ENCODE measurements around the gene ROGDI.

The ROGDI gene

DNA sequence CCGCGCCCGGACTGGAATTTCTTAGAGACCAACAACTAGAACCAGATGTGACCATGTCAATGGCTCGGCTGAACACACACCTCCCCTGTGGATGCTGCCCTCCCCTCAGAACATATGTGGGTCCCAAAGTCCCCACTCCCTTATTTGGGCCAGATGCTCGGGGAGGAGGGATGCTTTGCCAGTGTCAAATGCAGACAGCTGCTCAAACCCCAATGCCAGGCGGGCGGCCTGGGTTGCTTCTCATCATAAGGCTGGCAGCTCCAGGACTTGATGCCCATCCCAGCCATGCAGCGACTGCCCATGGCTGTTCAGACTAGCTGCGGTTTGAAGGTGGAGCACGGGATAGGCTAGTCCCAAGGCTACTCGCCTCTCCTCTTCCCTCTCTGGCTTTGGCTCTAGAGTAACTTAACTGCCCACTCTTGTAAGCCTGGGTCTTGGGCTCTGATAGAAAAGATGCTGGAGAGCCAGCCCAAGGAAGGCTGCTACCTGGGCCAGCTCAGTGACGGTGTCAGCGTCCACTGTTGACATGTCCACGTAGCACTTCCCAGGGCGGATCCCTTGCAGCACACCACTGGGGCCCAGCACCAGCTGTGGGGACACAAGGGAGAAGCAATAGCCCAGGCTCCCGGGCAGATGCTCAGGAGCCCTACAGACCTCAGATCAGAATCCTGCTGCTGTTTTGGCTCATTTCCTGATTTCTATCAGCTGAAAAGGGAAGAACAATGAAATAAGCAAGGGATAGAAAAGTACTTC lies 11.0 kb upstream of the ROGDI start:
- no peak for DNase-seq

DNA sequence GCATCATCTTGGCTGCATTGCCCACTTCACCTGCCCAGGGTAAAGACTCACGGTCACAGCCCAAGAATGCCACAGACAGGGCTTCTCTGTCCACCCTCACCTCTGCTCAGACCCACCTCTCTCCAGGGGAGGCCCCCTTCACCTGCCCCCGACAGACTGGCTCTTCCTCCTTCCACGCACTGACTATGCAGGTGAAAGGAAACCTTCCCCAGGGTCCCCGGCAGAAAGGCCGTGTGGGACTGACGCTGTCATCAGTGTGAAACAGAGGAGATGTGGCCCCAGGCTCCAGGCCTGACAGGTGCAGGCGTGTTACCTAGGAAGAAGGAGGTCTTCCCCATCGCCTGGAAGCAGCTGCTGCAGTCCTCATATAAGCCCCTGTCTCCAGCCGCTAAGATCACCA lies 9.3 kb upstream of the ROGDI start:
- no peak for DNase-seq

DNA sequence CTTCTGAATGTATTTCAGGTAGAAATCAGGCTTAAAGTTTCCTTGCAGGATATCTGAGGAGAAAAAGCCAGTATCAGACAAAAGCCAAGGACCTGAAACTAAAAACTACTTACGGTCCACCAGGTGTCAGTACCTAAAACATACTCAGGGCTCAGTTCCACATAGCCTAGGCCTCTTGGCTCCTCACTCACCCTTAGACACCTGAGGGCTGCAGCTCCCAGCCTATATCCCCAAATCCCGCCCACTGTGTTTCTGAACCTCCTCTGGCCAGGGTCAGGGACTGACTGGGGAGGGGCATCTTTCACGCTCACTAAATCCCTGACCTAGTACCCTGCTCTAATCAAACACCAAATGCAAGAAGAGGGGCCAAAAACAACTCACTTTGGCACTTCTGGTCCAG lies 8.8 kb upstream of the ROGDI start:
- DNase-seq: no peak

DNA sequence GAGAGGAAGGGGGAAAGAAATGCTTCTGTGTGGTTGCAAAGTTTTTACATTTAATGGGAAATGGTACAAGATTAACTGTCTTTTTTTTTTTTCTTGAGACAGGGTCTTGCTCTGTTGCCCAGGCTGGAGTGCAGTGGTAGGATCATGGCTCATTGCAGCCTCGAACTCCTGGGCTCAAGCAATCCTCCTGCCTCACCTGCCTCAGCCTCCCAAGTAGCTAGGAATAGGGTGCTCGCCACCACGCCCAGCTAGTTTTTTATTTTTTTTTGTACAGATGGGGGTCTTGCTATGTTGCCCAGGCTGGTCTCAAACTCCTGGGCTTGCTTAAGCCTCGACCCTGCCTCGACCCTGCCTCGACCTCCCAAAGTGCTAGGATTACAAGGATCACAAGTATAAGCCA lies 3.8 kb upstream of the ROGDI start:
- no peak for DNase-seq

DNA sequence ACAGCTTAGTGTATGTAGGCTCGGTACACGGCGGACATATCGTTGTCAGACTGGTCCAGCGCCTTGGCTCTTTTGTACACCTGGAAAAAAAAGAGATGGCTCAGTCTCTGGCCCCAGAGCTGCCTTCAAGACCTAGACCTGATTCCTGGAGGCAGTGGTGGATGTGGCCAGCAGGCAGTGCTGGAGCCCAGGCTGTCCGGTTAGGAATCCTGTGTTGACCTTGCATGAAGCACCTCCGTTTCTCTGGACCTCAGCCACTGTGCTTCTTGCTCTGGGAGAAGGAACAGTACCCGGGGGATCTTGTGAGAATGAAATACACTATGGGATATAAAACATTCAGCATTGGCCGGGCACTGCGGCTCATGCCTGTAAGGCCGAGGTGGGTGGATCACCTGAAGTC lies 2.8 kb upstream of the ROGDI start:
- DNase-seq: no peak

DNA sequence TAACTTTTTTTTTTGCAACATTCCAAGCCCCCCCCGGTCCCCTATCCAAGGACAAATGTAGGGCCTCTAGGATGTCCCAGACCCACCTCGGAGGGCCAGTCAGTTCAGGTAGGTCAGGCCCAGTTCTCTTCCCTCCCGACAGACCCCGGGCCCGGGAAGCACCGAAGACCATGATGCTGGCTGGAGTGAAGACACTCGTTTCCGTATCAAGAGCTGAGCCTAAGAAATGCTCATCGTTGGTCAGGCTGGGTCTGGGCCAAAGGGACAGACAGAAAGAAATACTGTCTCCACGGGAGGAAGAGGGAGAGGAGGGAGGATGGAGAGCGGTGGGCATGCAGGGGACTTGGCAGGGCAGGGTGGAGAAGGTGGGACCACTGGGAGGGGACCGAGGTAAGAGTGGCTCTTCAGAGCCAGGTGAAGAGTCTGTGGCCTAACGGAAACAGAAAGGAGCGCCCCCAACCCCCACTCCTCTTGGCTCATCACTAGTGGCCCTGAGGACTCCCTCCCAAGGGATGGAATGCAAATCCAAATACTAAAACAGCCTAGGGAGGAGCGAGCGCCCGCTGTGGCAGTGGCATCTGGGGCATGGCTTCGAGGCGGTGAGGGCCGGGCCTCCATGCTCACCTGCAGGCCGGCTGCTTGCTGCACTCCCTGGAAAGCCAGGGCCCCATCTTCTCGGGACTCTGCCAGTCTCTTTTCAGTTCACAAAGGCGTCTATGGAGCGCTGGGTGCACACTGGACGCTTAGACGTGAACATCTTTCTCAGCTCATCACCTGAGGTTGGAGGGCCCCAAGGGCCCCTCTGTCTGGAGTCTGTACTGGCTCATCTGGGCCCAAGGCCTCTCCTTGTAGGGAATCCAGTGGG lies 1.7 kb upstream of the ROGDI start:
- DNase-seq: no peak

DNA sequence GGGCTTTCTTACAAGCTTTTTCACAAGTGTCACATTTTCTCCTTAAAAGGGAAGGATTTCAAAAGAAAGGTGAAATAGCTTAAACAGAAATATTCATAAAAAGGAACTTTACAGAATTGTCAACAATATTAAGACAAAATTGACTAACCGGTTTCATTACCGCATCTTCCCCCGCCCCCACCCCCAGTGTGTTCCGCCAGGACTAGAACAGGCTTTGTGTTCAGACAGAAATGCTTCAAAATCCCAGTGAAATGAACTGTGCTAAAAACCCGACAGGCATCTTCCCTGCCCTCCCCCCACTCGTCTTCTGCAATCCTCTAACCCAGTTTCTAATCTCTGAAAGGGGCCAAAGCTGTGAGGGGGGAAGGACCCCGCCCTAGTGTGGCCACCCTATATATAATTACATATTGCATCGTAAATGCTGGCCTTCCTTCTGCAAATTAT lies 990 bp upstream of the ROGDI start:
- no peak for DNase-seq

DNA sequence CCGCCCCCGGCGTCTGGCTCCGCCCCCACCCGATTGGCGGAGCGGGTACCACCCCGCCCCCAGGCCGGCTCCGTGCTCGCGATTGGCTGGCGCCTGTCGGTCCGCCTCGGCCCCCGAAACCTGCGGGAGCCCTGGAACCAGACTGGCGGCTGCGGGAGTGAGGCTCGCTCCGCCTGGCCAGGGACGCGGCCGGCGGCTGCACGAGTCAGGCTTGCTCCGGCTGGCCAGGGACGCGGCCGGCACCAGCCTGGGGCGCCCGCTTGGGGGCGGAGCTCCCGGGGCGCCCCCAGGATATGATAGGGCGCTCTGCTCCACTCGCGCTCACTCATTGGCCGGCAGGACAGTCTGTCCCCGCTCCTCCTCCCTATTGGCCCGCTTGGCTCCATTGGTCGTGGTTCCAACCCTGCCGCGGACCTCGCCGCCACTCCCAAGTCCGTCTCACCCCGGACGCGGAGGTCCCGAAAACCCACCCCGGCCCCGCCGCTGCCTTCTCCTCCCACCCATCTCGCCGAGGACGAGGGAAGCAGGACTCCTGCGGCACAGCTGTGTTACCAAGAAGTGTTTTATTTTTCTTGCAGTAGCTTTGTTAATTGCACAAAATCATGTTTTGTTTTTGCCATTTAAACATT lies 340 bp upstream of the ROGDI start:
- peak; percentile 85 for DNase-seq

DNA sequence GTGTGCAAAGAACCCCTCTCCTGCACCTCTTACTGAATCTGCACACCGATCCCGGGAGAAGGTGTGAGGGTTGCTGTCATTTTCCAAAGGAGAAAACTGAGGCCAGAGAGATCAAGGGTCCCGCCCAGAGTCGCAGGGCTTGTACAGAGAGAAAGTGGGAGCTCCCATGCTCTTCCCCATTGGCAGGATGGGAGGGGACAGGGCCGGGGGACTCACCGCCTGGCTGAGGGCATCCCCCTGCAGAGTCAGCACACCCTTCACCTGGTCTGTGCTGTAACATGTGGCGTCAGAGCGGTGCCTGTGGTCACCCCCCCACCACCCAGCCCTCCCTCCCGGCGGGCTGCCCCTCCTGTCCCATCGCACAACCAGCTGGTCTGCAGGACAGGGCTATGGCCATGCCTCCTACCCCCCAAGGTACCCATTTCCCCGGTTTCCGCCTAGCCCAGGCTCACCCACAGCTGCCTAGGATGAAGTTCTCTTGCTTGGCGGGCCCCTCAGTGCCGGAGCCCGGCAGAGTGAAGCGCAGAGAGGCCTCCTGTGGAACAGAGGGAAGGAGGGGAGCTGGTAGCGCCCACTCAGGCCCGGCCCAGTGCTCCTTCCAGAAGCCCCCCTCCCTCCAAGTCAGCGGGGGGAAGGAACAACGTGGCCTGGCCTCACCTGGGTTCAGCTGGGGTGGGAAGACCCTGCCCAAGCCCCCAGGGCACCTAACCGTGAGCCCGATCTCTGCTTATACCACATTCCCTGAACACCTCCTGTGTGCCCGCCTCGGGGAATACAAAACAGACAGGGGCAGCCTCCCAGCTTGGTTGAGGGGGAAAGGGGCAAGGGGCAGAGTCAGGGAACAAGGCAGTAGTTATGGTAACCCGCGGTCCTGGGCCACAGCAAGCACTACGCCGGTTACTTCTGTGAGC lies 1.1 kb downstream of the ROGDI start:
- no peak for DNase-seq

DNA sequence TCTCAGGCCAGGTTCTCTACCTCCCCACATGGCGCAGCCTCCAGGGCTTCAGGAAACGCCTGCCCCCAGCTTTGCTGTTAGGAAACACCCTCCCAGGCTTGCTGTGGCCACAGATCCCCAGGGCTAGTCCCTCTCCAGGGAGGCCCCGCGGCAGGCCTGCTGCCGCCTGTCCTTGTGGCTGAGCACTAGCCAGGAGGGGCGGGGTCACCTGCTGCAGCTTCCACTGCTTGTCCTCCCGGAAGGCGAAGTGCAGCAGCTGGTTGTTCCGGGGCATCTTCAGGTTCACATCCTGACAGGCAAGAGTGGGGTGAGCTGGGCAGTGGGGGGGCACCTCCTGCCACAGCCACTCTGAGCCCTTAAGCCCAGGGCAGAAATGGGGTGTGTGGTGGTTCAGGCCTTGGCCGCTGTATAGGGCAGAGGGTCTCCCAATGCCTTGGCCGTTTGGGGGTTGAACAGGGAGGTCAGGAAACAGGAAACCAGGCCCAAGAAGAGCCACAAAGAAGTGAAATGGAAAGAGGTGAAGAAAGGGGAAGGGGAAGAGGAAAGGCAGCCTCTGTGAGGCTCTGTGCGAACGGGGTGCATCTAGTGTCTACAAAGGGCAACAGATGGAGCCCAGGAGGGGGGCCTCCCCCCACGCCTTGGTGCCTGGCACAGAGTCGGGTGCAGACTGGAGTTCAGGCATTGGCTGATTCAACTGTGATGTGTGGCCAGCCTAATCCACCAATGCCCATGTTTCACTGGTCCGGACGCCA lies 2.0 kb downstream of the ROGDI start:
- no peak for DNase-seq

DNA sequence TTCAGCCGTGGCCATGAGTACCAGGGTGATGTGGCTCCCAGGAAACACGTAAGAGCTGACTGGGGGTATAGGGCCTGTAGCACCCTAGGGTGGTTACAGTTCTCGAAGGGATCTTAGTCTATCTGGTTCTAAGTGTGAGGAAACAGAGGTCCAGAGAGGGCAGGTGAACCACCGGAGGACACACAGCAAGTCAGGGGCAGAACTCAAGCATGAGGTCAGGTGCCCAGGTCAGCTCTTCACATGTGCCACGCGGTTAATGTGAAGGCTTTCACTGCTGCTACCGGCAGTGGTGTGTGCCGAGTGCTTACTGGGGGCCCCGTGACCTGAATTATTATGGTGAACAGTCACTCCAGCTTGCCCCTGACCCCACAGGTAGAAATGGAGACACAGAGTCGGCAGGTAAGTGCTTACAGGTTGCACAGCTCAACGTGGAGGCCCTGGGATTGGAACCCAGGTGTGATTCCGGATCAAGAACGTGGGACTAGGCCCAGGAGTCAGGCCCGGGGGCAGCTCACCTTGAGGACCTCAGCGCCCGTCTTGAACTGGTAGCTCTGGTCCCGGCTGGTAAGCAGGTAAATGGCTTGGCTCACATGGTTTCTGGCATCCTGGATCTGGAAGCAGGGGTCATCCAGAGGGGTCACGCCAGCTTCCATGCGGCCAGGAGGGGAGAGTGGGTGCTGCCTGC lies 3.1 kb downstream of the ROGDI start:
- no peak for DNase-seq

DNA sequence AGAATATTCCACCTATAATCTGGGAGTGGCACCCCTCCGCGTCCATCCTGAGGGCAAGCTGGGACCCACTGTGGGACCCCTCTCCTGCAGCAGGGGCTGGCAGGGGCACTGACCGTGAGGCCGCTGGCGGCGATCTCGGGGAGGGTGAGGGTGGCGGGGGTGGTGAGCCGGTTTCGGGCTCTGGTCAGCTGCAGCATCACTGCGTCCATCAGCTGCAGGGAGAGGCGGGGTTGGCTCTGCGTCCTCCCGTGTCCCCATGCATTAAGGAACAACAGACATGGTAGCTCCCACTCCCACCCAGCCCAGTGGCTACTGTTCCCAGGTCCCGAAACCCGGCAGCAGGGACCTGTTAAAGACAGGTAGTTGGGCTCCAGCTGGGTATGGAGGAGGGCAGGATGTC lies 4.0 kb downstream of the ROGDI start:
- DNase-seq: no peak

DNA sequence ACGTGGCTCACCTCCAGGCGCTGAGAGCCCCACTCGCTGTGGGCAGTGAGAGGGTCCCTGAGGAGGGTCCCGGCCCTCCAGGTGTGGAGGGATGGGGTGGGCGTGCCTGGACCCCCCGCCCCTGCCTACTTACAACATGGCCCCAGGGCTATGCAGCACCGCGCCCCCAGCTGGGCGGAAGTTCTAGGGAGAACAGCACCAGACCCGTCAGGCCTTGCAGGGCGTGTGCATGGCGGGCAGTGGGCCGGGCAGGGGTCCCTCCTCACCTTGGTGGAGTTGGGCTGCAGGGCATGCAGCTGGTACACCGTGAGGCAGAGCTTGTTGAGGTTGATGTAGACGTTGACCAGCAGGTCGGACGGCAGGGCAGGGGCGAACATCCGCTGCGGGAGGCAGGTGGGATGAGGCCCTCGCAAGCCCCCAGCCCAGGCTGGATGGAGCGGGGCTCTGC lies 4.6 kb downstream of the ROGDI start:
- no peak for DNase-seq

DNA sequence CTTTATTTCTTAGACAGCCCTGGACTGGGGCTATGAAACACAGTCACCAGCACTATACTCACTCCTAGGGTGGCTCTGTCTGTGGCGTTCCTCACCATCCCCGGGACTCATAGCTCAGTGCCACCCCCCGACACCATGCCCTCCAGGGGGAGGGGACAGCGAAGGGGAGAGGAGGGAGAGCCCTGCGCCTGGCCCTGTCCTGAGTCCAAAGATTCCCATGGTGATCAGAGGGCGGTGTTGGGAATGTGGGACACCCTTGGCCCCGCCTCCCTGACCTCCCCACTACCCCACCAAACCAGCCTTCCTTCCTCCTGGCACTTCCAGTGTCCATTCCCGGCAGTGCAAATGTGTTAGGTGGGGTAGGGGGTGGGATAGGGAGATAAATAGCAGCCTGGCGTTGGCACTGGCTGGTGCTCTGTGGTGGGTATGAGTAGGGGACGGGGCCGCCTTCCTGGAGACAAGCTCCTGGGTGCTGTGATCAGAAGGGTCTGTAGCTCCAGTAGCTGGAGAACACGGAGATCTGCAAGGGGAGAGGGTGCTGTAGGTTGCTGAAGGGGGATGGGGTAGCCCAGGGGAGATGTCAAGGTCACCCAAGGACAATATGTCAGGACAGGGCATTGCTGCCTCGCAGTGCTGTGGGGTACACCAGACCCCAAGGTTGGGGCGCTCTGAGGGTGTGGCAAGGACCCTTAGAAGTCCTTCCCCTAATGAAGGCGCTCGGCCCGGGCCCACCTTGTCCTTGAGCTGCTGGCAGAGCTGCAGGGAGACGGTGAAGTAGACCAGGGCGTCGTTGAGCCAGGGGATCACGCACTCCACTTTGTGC lies 5.2 kb downstream of the ROGDI start:
- no peak for DNase-seq

DNA sequence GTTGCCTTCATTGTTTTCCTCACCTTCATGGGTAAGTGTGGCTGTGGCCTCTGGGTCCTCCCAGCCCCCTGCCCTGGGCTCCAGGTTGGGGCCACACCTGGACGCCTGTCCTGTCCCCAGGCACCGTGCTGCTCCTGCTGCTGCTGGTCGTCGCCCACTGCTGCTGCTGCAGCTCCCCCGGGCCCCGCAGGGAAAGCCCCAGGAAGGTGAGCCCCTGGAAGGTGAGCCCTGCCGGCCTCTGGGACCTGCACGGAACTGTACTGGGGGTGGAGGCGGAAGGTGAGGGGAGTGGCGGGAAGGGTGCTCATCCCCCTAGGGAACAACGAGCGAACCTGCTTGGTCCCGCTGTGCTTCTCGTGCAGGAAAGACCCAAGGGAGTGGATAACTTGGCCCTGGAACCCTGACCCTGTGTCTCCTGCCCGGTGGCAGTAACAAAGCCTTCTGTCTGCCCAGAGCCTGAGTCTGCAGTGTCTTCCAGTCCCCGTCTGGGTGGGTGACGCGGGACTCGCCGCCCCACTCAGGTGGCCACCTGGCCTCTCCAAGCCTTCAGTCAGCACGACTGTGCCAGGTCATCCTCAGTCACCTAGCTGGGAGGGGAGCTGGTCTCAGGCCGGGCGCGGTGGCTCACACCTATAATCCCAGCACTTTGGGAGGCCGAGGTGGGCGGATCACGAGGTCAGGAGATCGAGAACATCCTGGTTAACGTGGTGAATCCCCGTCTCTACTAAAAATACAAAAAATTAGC lies 6.4 kb downstream of the ROGDI start:
- DNase-seq: no peak

DNA sequence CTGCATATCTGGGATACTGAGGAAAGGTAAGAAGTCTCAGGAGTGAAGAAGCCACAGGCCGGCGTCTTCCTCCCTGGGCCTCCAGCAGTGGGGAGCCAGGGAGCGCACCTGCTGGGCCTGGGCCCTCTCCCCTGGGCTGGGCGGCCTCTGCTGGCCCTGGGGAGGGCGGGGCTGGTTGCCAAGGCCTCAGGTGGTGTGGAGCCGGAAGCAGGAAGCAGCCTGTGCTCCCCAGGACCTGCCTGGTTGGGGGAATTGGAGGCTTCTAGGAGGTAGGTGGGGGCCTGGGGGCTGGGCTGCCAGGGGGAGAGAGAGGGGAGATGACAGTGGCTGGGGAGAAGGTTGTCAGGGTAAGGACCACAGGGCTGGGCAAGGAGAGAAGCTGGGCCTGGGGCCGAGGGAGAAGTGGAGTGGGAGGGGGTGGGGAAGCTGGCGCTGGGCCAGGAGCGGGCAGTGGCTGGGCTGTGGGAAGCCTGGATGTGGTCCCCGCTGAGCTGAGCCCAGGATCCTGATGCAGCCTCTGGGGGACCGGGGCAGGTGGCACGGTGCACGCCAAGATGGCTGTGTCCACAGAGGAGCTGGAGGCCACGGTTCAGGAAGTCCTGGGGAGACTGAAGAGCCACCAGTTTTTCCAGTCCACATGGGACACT lies 7.1 kb downstream of the ROGDI start, which contains the start of gene SMIM22:
SMIM22 (plus strand) TSS at position 189 of the 647 bp plus-strand sequence; CDS start at position 555, 366 bp downstream.
- DNase-seq: no peak

DNA sequence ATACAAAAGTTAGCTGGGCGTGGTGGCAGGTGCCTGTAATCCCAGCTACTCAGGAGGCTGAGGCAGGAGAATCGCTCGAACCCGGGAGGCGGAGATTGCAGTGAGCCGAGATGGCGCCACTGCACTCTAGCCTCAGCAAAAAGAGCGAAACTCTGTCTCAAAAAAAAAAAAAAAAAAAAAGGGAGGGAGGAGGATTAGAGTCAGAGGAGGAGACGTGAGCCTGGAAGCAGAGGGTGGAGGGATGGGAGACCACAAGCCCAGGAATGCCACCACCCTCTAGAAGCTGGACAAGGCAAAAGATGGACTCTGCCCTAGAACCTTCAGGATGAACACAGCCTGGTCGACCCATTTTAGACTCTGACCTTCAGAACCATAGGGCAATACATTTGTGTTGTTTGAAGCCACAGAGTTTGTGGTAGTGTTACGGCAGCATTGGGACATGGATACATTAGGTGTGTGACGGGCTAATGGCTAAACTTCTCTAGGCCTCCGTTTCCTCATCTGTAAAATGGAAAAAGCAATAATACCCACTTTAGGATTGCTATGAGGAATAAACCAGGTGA lies 9.4 kb downstream of the ROGDI start:
- DNase-seq: no peak

DNA sequence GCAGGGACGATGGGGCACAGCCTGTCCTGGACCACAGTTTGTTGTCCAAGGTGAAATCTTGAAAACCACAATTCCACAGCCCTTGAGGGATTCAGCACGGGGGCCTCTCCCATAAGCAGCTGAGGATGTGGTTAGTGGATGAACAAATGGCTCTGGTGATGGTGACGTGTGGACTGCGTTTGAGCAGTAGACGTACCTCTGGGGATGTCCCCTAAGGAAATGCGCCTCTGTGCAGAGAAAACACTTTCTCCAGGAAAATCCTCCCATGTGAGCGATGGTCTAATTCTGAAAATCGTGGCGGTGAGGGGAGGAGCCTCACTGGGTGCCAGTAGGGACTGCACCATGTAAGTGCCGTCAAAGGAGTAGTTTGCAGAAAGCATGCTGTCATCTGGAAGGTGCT lies 11.6 kb downstream of the ROGDI start:
- DNase-seq: no peak

DNA sequence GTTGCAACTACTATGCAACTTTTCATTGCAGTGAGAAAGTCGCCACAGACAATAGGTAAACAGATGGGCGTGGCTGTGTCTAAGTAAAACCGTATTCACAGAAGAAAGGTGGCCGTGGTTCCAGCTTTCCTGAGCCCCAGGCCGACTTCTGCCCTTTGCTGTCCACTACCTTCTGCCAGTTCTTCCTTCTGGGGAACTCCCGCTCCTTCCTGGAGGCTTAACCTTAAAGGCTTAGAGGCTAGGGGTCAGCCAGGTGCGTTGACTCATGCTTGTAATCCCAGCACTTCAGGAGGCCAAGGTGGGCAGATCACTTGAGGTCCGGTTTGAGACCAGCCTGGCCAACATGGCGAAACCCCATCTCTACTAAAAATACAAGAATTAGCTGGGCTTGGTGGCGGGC lies 12.2 kb downstream of the ROGDI start:
- DNase-seq: no peak
